Measurements from ENCODE around the gene TRAPPC12.
A peak's percentile ranks its signal among the peaks of the same experiment; 100 is the strongest.

TRAPPC12 gene

DNA sequence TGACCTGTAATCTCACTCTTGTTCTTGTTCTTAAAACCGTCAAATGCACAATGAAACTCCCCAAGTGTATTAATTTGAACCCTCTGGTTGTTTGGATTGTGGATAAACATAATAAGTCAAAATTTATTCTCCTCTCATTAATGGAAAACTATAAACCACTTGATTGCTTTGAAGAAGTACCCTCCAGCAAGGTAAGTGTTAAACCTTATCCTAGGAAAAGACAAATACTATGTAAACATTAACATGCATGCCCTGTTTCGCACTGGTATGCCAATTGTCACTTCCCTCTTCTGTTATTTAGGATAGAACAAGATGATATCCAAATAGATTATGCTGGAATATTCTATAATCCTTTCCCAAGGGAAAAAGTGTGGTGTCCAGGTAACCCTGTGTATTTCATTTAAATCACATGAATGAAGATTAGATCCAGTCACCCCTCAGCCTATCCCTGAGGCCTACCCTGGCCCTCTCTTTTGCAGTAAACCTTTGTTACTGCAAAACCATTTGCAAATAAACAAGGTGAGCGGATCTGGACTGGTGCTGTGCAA is 138.5 kb downstream of the TRAPPC12 start:
- no peak for DNase-seq

DNA sequence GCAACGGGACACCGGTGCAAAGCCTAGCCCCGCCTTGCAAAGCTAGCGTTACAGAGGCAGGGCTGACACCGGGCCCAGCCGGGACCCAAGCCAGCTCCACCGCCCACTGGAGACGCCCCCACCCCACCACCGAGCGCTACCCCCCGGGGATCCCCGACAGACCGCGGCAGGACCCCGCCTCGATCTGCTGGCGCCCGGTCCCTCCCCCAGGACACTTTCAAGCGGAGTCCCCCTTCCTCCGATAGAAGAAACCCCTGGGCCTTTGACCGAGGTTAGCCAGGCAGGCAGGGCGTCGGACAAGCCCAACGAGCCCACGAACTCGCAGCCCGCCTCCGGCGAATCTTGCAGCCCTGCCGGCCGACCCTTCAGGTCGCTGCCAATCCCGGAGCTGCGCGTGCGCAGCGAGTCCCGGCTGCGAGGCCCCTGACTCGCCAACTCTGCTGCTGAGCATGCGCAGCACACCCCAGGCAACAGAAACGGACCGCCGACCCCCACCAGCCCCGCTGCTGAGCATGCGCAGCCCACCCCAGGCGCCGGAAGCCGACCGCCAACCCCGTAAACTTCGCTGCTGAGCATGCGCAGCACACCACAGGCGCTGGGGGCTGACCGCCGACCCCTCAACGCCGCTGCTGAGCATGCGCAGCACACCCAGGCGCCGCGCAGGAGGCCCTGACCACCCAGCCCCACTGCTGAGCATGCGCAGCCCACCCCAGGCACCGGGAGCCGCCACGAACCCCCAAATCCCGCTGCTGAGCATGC is 139.2 kb downstream of the TRAPPC12 start:
- peak; percentile 98 for DNase-seq

DNA sequence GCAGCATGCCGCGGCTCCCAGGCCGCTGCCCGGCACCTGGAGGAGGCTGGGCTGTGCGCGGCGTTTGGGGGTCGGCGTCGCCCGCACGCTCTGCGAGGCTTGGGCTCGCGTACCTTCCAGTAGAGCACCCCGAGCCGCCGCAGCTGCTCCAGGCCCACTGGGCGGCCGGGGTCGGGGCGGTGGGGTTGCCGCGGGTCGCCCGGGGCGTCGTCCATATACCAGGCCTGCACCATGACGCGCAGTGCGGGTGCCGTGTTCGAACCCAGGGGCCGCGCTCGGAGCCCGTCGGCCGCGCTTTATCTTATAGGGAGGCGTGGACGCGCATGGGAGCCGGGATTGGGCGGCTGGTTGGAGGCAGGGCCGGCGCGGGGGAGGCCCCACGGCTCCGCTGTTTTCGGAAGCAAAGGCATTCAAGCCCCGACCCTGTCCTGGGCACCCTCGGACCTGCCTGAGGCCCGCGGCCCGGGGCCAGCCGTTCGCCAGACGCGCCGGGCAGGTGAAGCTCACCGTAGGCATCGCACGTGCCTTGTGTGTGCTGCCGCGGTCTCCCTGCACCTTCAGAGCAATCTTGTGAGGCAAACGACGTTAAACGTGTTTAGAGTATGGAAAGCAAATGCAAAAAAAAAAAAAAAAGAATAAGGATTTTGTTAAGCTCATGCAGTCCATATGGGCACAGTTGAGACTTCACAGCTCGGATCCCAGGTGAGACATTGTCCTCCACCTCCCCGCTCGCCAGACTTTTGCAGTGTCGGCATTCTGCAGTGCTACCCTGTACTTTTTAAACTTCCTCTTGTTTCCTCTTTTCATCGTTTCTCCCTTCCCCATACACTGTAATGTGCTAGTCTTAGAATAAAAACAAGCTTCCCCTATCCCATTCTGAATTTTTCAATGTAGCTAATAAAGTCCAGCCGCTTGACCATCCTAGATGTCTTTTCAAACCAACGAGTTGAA is 140.0 kb downstream of the TRAPPC12 start, which contains the start of gene ADI1:
Gene ADI1 (minus strand): TSS at position 277 of the 951 bp plus-strand sequence. CDS start 44 bp downstream, at position 233.
- DNase-seq = peak; percentile 76

DNA sequence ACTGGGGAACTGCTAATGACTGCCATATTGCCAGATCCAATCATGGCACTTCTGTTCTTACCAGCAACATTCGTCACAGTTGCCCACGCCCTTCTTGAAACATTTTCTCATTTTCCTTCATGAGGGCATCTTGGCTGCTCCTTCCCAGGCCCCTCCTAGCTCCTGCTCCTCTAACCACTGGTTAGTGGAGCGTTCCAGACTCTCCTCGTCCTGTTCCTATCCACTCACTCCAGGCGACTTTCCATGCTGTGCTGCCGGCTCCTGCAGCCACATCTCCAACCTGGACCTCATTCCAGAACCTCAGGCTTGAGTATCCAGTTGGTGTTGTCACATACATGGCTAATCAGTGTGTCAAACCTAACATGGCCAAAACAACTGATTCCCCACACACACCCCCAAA is 141.1 kb downstream of the TRAPPC12 start:
- DNase-seq = no peak

DNA sequence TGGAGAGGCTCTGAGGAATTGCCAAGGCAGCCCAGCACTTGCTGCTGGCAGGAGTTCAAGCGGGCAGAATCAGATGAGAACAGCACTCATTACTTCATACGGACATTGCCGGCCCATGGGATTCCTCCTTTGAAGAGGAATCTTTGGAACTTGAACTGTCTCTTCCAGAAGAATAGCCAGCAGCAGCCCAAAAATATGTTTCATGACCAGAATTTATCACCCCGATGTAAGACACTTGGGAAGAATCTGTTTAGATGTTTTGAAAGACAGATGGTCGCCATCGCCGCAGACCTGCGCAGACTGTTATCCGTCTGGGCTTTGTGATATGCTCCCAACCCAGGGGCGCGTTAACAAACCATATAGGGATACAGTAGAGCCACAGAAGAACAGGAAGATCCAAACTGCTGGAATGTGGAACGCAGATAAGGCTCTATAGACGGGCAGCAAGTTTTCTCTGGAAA is 143.5 kb downstream of the TRAPPC12 start:
- DNase-seq = no peak

DNA sequence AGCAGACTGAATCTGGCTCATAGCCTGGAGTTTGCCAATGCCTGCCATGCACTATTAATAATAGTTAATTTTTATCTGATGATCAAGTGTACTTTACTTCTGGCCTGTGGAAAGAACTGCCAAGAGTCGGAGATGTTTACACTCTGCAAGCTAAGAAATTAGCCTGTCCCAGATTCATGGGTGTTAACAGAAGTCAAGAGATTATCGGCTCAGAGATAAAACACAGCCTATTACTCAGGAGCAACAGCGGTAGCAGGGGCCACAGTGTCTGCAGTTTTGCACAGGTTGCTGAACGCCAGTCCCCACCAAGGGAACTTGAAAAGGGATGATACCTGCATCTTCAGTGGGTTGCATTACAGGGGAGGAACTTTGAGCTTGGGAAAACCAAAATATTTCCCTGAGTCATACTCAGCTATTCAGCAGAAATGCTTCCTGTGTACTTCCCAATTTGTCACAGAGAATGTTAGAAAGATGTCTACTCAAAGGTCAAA is 144.1 kb downstream of the TRAPPC12 start:
- DNase-seq = no peak

DNA sequence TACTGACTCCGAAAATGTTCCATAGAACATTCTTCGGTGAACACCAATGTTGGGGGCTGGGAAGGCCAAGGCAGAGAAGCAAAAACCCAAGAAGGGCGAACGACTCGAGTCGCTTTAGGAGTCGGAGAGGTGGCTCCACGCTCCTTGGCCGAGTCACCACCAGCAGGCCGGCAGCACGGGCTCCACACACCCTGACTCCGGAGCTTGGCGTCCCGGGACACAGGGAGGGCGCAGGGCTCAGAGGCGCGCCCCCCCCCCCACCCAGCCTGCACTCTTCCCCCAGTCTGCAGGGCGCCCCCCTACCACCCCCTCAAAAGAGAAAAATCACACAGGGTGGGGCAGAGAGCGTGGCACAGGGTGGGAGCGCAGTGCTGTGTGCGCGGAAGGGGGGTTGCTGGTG is 147.4 kb downstream of the TRAPPC12 start:
- no peak for DNase-seq

DNA sequence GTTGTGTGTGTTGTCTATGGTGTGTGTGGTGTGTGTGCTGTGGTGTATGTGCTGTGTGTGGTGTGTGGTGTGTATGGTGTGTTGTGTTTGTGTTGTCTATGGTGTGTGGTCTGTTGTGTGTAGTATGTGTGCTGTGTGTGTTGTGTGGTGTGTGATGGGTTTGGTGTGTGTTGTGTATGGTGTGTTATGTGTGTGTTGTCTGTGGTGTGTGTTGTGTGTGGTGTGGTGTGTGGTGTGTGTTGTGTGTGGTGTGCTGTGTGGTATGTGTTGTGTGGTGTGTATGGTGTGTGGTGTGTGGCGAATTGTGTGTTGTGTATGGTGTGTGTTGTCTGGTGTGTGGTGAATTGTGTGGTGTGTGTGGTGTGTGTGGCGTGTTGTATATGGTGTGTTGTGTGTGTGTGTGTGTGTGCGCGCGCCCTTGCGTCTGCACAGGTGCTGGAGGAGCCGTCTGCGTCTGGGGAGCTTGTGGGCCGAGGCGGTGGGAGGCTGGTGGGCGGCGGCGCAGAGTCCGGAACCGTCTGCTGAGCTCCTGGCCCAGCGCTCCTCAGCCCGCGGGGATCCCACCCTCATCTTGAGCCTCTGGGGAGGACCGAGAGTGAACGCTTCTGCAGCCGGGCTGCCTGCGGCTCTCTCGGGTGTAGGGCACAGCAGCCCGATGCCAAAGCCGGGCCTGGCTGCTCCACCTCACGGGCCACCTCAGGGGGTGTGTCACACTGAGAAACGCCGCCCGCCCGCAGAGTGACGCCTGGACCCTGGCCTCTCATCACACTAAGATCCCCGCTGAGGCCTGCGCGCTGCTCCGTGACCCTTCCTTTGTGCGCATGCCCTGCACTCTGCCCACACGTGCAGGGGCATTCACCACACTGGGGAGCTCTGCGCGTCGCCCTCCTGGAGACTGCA is 148.6 kb downstream of the TRAPPC12 start:
- no peak for DNase-seq

Data from T1000 (cell line).